CD14-positive monocyte (primary cell): Measurements from ENCODE around the gene SGMS1. TPM values are rescaled to one million over a fixed set of nuclear protein-coding genes. Genes with fewer than 3 reads are reported as not detected.

ENCODE experiments used
- DNase-seq, 3 donors: peaks; one replicate each; pipeline ENCODE4 v3.0.0-alpha.2; 2011 to 2022
- H2AFZ ChIP-seq: 2 replicates; pipeline ENCODE4 v1.6.0; 2012; ENCODE audit warnings: mild to moderate bottlenecking, low read depth, low read length, inconsistent platforms; ENCODE audit not compliant: insufficient read depth, poor library complexity, severe bottlenecking
- H3K27ac ChIP-seq, 2 donors: 1 replicate in 1 of 2; 2 replicates in 1 of 2; pipeline ENCODE4 v1.5.1; 2012 to 2013; ENCODE audit warnings: low read length in 2 of 2, control low read depth in 1 of 2, inconsistent platforms in 1 of 2, low read depth in 1 of 2, mild to moderate bottlenecking in 1 of 2
- H3K27me3 ChIP-seq, 2 donors: one replicate each; pipeline versions ENCODE4 v1.6.0 to v1.6.1; 2011 to 2013; ENCODE audit warnings: low read length in 2 of 2; ENCODE audit not compliant: control insufficient read depth in 2 of 2, insufficient read depth in 2 of 2
- H3K36me3 ChIP-seq, 2 donors: replicated peaks in 1 of 2; 1 replicate in 1 of 2; 2 replicates in 1 of 2; pipeline versions ENCODE4 v1.5.1 to v1.6.1; 2012 to 2013; ENCODE audit warnings: low read length in 2 of 2, control low read depth in 1 of 2, inconsistent platforms in 1 of 2, mild to moderate bottlenecking in 1 of 2; ENCODE audit not compliant: insufficient read depth in 2 of 2, control insufficient read depth in 1 of 2
- H3K4me1 ChIP-seq, 2 donors: 1 replicate in 1 of 2; 2 replicates in 1 of 2; pipeline versions ENCODE4 v1.5.1 to v1.6.1; 2012 to 2013; ENCODE audit warnings: low read length in 2 of 2, control low read depth in 1 of 2, inconsistent platforms in 1 of 2, mild to moderate bottlenecking in 1 of 2, moderate library complexity in 1 of 2; ENCODE audit not compliant: insufficient read depth in 2 of 2, control insufficient read depth in 1 of 2
- H3K4me2 ChIP-seq: replicated peaks from 2 replicates; pipeline ENCODE3; 2012; ENCODE audit warnings: low read length, moderate library complexity, mild to moderate bottlenecking; ENCODE audit not compliant: poor library complexity, severe bottlenecking; ENCODE audit errors: extremely low read depth
- H3K4me3 ChIP-seq, 3 experiments: fragments of 200-600 bp in 1 of 3; sonication (generic) in 1 of 3; replicated peaks in 1 of 3; 1 replicate in 2 of 3; 2 replicates in 1 of 3; pipeline ENCODE4 v1.5.1; 2011 to 2013; ENCODE audit warnings: low read length in 3 of 3, mild to moderate bottlenecking in 3 of 3, control low read depth in 2 of 3, low read depth in 2 of 3, inconsistent platforms in 1 of 3, moderate library complexity in 1 of 3
- H3K79me2 ChIP-seq: 2 replicates; pipeline ENCODE4 v1.6.0; 2012; ENCODE audit warnings: mild to moderate bottlenecking, control low read depth, inconsistent platforms, low read length, moderate library complexity; ENCODE audit not compliant: insufficient read depth
- H3K9ac ChIP-seq: 2 replicates; pipeline ENCODE4 v1.6.0; 2017; ENCODE audit warnings: low read length, mild to moderate bottlenecking; ENCODE audit not compliant: insufficient read depth, poor library complexity, severe bottlenecking
- H3K9me3 ChIP-seq, 2 donors: replicated peaks in 1 of 2; 1 replicate in 1 of 2; 2 replicates in 1 of 2; pipeline versions ENCODE4 v1.5.1 to v1.6.1; 2012 to 2013; ENCODE audit warnings: low read length in 2 of 2, control low read depth in 1 of 2; ENCODE audit not compliant: control insufficient read depth in 1 of 2, insufficient read depth in 1 of 2
- H4K20me1 ChIP-seq: 2 replicates; pipeline ENCODE4 v1.6.0; 2012; ENCODE audit warnings: mild to moderate bottlenecking, low read length, control low read depth, moderate library complexity; ENCODE audit not compliant: insufficient read depth
- H3K27ac Mint-ChIP-seq, 7 donors: one replicate each; pipeline ENCODE4 v1.8.0; 2020; ENCODE audit warnings: mild to moderate bottlenecking in 7 of 7, mixed read lengths in 7 of 7, moderate library complexity in 6 of 7, inconsistent platforms in 2 of 7
- H3K27me3 Mint-ChIP-seq, 3 donors: one replicate each; pipeline ENCODE4 v1.8.0; 2021 to 2022; ENCODE audit warnings: low read depth in 3 of 3, mild to moderate bottlenecking in 3 of 3, mixed read lengths in 3 of 3, moderate library complexity in 3 of 3, inconsistent platforms in 1 of 3
- H3K36me3 Mint-ChIP-seq, 2 donors: one replicate each; pipeline ENCODE4 v1.8.0; 2020; ENCODE audit warnings: mixed read lengths in 2 of 2, inconsistent platforms in 1 of 2, mild to moderate bottlenecking in 1 of 2
- H3K4me1 Mint-ChIP-seq: one replicate; pipeline ENCODE4 v1.8.0; 2020; ENCODE audit warnings: mild to moderate bottlenecking, mixed read lengths
- H3K4me3 Mint-ChIP-seq, 2 donors: one replicate each; pipeline ENCODE4 v1.8.0; 2020; ENCODE audit warnings: mild to moderate bottlenecking in 2 of 2, mixed read lengths in 2 of 2, moderate library complexity in 1 of 2
- H3K9me3 Mint-ChIP-seq, 7 donors: one replicate each; pipeline ENCODE4 v1.8.0; 2020 to 2022; ENCODE audit warnings: mixed read lengths in 7 of 7, mild to moderate bottlenecking in 6 of 7, moderate library complexity in 6 of 7, inconsistent platforms in 2 of 7
- WGBS: methylation state at CpG from one replicate; pipeline ENCODE4 v1.1.5; 2013; ENCODE audit warnings: missing lambda C conversion rate; ENCODE audit not compliant: insufficient coverage; 5-methylcytosine and 5-hydroxymethylcytosine counted together
- intact Hi-C, 2 donors: fragments of 100-400 bp; cut with micrococcal nuclease; formaldehyde crosslinking; loops; one replicate each; pipeline versions ENCODE4 v1.15.0 to v1.15.1; 2023
- polyA plus RNA-seq, 3 donors: library from polyadenylated mRNA; depleted of rRNA in 1 of 3; unstranded in 2 of 3; stranded (reverse) in 1 of 3; fragments of 300-500 nt in 2 of 3; fragments of >200 nt in 1 of 3; fragmentation: Illumina TruSeq in 2 of 3; gene quantifications; 1 replicate in 2 of 3; 2 replicates in 1 of 3; pipeline ENCODE4 v1.2.3, GENCODE V29; 2012 to 2021
- TF ChIP-seq, protein P1 (sequence below): fragments of 200-600 bp; IDR thresholded peaks from one replicate; pipeline ENCODE4 v1.8.0; 2022; ENCODE audit warnings: antibody characterized with exemption, mild to moderate bottlenecking

SGMS1 gene
- polyA plus RNA-seq, 3 donors: 19.5 to 20.6 (median 20.4) TPM

DNA sequence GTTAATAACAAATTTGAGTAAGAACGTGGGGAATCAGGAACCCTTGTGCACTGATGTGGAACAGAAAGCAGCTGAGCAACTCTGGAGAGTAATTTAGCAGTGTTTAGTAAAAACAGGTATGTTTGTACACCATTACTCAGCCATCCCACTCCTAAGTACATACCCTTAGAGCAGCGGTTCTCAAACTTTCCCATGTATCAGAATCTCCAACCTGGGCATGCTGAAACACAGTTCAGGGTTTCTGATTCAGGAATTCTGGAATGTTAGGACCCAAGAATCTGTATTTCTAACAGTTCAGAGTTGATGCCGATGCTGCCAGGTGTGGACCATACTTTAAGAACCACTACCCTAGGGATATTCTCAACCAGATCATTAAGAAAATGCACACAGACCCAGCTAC is 5.1 kb downstream of the SGMS1 start:
- H3K27ac Mint-ChIP-seq: no peak overlapping the region
- Histone ChIP-seq H2AFZ (no peak overlapping the region), H3K4me3 (no peak overlapping the region), H3K36me3 (no peaks in the 10 kb centered on the region), H3K27me3 (no peaks in the 10 kb centered on the region), H3K79me2 (peaks cover 60% of the 10 kb centered on the region), H3K4me2 (no peak overlapping the region), H4K20me1 (peaks cover 72% of the 10 kb centered on the region), H3K27ac (no peak overlapping the region), H3K9ac (no peak overlapping the region), H3K9me3 (no peaks in the 10 kb centered on the region), H3K4me1 (peaks cover 9 to 19% of the 10 kb centered on the region in 2 donors)
- H3K4me3 Mint-ChIP-seq: no peak overlapping the region
- intact Hi-C loops: no loop called here
- TF ChIP-seq, protein P1, sequence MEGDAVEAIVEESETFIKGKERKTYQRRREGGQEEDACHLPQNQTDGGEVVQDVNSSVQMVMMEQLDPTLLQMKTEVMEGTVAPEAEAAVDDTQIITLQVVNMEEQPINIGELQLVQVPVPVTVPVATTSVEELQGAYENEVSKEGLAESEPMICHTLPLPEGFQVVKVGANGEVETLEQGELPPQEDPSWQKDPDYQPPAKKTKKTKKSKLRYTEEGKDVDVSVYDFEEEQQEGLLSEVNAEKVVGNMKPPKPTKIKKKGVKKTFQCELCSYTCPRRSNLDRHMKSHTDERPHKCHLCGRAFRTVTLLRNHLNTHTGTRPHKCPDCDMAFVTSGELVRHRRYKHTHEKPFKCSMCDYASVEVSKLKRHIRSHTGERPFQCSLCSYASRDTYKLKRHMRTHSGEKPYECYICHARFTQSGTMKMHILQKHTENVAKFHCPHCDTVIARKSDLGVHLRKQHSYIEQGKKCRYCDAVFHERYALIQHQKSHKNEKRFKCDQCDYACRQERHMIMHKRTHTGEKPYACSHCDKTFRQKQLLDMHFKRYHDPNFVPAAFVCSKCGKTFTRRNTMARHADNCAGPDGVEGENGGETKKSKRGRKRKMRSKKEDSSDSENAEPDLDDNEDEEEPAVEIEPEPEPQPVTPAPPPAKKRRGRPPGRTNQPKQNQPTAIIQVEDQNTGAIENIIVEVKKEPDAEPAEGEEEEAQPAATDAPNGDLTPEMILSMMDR: no peak
- peaks cover 0 to 2% (median 0%) of the 10 kb centered on the region in 3 donors for H3K27me3 Mint-ChIP-seq
- WGBS: 89% methylated on average over 1 of the region's 3 CpGs
- peaks cover 32% of the 10 kb centered on the region for H3K4me1 Mint-ChIP-seq
- DNase-seq: no peak
- H3K36me3 Mint-ChIP-seq: peaks cover 0 to 9% of the 10 kb centered on the region in 2 donors
- H3K9me3 Mint-ChIP-seq: no peaks in the 10 kb centered on the region

DNA sequence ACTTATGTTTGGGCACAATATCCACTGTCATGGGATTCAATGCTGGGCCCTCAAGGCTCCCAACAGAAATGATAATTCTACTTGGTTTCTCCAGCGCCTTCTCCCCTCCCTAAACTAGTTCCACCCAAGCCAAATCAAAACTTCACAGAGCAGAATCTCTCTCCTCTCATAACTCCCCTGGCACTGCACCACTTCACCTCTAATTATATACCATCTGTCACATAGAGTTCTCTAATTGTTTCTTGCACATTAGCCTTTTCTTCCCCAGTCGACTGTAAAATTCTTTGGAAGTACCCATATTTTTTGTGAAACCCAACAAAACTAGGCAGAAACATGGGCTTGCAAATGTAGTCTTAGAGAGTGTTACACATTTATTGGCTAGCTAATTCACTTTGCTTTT is 8.1 kb downstream of the SGMS1 start:
- TF ChIP-seq, protein P1: no peak
- no peak overlapping the region for H3K4me3 ChIP-seq
- H3K9ac ChIP-seq: no peak overlapping the region
- peaks cover 31% of the 10 kb centered on the region for H3K4me1 Mint-ChIP-seq
- H3K27me3 ChIP-seq: no peaks in the 10 kb centered on the region
- no peak overlapping the region for H2AFZ ChIP-seq
- H3K79me2 ChIP-seq: peaks cover 65% of the 10 kb centered on the region
- DNase-seq: no peak
- H3K36me3 Mint-ChIP-seq: peaks cover 0 to 9% of the 10 kb centered on the region in 2 donors
- intact Hi-C loops: no loop called here
- H3K9me3 Mint-ChIP-seq: no peaks in the 10 kb centered on the region
- peaks cover 91% of the 10 kb centered on the region for H4K20me1 ChIP-seq
- H3K27ac Mint-ChIP-seq: no peak overlapping the region
- H3K4me2 ChIP-seq: no peak overlapping the region
- no peaks in the 10 kb centered on the region for H3K36me3 ChIP-seq
- no peak overlapping the region for H3K4me3 Mint-ChIP-seq
- no peaks in the 10 kb centered on the region for H3K4me1 ChIP-seq
- 100% methylated on average over 1 of the region's 2 CpGs for WGBS
- peaks cover 0 to 2% (median 0%) of the 10 kb centered on the region in 3 donors for H3K27me3 Mint-ChIP-seq
- H3K9me3 ChIP-seq: no peaks in the 10 kb centered on the region
- no peak overlapping the region for H3K27ac ChIP-seq
